ENCODE measurements around the gene LCE1A. TPM values are rescaled to one million over a fixed set of nuclear protein-coding genes. Genes with fewer than 3 reads are reported as not detected.

Gene LCE1A, protein sequence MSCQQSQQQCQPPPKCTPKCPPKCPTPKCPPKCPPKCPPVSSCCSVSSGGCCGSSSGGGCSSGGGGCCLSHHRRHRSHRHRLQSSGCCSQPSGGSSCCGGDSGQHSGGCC
- not detected for total RNA-seq
- long read RNA-seq: 0 reads

DNA sequence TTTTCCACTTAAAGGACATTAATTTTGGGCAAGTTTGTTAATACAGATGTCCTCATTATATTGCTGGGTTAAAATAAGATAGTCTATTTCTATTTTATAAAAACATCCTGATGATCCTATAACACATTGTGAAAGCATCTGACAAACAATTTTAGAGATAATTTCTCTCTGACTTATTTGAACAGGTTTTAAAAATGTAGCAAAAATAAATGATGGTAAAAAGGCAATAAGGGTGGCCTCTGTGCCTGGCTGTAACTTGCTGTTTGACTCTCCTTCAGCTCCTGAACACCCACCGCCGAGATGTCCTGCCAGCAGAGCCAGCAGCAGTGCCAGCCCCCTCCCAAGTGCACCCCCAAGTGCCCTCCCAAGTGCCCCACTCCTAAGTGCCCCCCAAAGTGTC, at the start of gene LCE1A:
LCE1A (plus strand) TSS at position 301 of the 400 bp plus-strand sequence; CDS start at position 301, 0 bp downstream.
- ATAC-seq (no peak), DNase-seq (ENCODE audit: missing footprints) (no peak)
- intact Hi-C loops (cut with DNase I): no loop called here

DNA sequence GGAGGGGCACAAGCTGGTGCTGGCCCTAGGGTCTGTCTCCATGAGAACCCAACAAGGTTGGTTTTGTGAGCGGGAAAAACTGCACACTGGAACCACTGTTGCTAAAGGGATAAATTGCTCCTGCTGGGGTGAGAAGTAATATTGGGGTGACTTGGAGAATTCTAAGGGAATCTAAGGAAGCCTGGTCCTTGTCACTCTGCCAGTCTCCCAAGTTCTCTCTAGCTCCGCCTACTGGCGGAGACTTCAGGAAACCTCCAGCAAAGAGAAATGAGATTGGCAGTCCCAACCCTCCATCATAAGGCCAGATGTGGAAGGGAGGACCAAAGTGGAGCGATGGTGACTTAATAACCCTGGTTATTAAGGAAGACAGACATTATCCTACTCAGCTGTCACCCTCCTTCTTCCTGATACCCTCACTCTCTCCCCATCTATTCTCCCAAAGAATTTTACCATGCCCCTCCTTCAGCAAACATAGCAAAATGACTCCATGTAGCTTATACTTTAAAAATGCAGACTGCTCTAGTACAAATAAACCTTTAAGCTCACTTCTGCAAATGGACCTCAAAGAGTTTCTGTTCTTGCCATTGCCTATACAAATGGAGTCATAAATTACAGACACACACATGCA, 49.6 kb upstream of the LCE1A start:
- intact Hi-C loops (cut with DNase I): no loop called here
- ATAC-seq: no peak
- DNase-seq (ENCODE audit: missing footprints): no peak

DNA sequence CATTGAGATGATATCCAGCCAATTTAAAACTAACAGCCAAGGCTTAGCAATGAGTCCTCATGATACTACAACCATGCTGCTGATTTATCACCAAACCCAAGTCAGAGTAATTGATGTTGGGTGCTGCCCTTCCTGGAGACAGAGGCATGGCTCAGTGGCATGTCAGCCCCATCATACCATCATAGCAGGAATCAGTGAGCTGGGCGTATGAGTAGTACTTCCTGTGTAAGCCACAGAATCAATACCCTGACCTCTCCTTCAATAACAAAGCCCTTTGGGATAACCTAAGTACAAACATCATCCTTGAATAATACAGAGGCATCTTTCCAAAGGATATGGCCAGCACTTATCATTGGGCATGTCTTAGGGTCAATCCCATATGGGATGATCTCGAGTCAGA, 44.2 kb upstream of the LCE1A start:
- DNase-seq (ENCODE audit: missing footprints) (no peak), ATAC-seq (no peak)
- intact Hi-C loops (cut with DNase I): no loop called here

DNA sequence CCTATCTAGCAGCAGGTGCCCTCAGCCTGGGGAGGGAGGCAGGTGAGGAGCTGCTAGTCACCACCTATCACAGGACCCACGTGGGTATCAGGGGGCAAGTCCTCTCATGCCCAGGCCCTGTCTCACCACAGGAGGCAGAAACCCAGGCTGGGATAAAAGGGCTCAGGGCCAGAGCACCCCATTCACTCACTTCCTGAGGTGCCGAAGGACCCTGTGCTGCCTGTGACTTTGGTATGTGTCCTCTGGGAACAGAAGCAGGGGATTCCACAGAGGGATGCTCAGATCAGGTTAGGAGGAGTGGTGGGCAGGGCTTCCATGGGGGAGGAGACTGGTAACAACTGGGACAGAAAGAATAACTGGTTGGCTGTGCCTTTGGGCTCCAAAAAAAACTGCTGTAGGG, 41.2 kb upstream of the LCE1A start, which contains the start of gene LCE1E:
LCE1E (plus strand) TSS at position 181 of the 400 bp plus-strand sequence. CDS start 1,043 bp downstream, outside the sequence.
- intact Hi-C loops (cut with DNase I): no loop called here
- no peak for ATAC-seq

DNA sequence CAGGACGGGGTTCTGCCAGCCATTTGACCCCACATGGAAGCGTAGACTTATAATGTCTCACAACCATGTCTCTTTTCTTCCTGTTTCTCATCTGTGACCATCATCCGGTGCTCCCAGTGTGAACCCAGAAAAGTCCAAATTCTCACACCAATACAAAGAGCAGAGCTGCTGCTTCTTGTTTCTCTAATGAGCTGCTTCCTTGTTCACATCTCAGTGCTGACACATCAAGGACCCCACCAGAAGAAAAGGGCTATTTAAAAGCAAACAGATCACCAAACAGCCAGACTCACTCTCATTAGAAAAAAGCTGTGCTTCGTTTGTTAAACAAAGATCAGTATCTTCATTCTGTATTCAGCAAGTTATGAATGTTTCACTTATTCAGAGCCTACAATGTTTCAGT, 31.6 kb upstream of the LCE1A start:
- DNase-seq (ENCODE audit: missing footprints) (no peak), ATAC-seq (no peak)
- intact Hi-C loops (cut with DNase I): no loop called here

More for the DNA sequence above, 41.2 kb upstream of the LCE1A start, which contains the start of gene LCE1E:
- DNase-seq (ENCODE audit: missing footprints): no peak

DNA sequence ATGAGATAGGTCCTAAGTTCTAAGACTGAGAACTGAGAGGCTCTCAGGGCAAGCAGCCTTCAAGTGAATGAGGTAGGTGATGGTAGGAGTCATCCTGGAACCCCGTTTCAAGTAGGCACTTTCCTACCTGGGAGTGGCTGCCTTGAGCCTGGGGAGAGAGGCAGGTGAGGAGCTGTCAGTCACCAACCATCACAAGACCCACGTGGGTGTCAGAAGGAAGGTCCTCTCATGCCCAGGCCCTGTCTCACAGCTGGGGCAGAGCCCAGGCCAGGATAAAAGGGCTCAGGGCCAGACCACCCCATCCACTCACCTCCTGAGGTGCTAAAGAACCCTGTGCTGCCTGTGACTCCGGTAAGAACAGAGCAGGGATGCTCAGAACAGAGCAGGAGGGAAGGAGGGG, 30.9 kb upstream of the LCE1A start, which contains the start of gene LCE1D:
LCE1D (plus strand) TSS at position 301 of the 400 bp plus-strand sequence. CDS start 1,074 bp downstream, outside the sequence.
- ATAC-seq (no peak), DNase-seq (ENCODE audit: missing footprints) (no peak)
- intact Hi-C loops (cut with DNase I): no loop called here

DNA sequence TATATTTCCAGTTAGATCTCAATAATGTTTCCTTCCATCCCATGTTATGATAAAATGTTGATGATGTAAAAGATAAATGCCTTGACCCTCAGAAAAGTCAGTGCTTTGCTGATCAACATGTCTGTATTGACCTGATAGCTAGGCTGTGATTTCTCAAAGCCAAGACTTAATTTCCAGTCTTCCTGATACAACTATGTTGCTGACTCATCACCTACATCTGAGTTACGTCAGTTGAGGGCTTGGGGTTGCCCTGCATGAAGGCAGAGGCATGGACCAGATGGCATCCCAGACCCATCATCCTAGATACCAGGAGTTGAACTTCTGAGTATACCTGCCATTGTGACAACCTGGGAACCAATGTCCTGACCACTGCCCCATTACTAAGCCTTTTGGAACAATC, 25.9 kb upstream of the LCE1A start:
- no peak for ATAC-seq
- no peak for DNase-seq (ENCODE audit: missing footprints)
- intact Hi-C loops (cut with DNase I): no loop called here

DNA sequence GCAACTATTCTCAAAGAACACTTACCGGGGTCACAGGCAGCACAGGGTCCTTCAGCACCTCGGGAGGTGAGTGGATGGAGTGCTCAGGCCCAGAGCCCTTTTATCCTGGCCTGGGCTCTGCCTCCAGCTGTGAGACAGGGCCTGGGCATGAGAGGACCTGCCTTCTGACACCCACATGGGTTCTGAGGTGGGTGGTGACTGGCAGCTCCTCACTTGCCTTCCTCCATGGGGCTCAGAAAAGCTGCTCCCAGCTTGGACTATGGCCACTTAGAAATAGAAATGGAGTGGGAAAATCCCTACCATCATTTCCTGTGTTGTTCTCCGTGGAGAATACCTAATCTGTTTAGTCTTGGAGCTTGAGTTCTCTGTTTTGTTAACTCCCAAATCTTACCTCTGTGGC, 20.7 kb upstream of the LCE1A start, which contains the start of gene LCE1C:
LCE1C (minus strand) TSS at position 76 of the 400 bp plus-strand sequence. CDS start 1,173 bp downstream, outside the sequence.
- no peak for ATAC-seq
- intact Hi-C loops (cut with DNase I): no loop called here
- DNase-seq (ENCODE audit: missing footprints): no peak

DNA sequence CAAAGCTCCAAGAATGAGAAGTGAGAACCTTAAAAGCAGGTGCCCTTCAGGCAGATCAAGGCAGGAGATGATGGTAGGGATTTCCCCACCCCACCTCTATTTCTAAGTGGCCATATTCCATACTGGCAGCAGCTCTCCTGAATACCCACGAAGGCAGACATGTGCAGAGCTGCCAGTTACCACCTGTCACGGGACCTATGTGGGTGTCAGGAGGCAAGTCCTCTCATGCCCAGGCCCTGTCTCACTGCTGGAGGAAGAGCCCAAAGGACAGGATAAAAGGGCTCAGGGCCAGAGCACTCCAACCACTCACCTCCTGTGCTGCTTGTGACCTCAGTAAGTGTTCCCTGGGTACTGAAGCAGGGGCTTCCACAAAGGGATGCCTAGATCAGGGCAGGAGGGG, 16.2 kb upstream of the LCE1A start:
- no peak for ATAC-seq
- DNase-seq (ENCODE audit: missing footprints): no peak
- intact Hi-C loops (cut with DNase I): no loop called here

DNA sequence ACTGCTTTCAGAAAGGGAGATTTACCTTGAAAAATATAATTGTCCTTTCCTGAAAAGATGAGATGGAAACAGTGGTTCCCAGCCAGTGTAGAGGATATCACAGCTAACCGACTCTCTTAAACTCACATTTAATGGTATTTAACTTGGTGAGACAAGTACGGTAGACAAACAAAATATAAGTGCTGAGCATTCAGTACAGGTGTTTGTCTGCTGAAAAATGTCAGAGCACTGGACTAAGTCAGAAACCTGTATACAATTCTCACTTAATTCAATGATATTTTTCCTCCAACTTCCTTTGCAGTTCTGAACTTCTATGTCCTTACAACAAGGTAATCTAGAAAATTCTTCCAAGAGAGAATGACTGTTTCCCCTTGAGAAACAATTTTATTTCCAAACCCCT, 15.6 kb upstream of the LCE1A start, which contains the start of gene LCE1B:
LCE1B (plus strand) TSS at position 301 of the 400 bp plus-strand sequence. CDS start 476 bp downstream, outside the sequence.
- ATAC-seq: no peak
- intact Hi-C loops (cut with DNase I): no loop called here
- no peak for DNase-seq (ENCODE audit: missing footprints)

DNA sequence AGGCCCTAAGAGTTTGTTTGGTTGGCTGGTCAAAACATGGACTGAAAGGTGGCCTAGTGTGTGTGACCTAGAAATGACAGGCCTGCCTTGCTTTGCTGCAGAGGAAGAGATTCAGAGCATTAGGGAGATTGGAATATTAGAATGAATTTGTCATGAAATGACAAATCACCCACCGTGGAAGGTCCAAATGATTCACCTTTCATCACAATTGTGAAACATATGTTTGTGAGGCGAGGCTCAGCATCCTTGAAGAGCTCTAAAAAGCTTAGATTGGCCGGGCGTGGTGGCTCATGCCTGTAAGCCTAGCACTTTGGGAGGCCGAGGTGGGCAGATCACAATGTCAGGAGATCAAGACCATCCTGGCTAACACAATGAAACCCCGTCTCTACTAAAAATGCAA, 10.0 kb upstream of the LCE1A start:
- ATAC-seq (no peak), DNase-seq (ENCODE audit: missing footprints) (no peak)
- intact Hi-C loops (cut with DNase I): no loop called here

DNA sequence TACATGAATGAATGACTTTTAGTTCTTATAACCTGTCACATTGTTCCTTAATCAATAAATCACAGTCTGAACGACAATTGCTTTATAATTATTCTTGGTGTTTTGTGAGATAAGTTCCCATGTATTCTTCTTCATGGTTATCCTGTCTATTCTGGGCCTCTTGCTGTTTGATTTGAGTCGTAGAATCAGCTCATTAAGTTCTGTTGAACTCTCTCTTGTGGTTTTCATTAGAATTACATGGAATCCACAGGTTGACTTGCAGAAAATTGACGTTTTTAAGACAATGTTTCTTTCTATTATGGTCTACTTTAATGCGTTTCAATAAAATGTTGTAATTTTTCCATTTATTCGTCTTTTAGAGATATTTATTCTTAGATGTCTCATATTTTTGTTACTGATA, 4.0 kb upstream of the LCE1A start:
- intact Hi-C loops (cut with DNase I): no loop called here
- no peak for ATAC-seq
- DNase-seq (ENCODE audit: missing footprints): no peak

DNA sequence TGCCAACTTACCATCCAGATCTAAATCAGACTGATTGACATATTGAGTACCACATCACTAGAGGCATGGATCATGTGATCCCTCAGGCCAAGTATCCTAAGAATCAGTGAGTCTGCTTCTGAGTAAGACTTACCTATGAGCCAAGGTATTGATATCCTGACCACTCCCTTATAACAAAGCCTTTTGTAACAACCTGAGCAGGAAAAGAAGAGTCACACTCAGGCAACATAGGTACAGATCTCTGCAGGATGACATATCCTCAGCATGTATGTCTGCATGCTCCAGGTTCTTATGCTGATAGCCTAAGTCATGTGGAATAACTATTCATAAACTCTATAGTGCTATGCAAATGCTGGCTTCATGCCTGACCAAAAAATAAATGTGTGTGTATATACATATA, 2.3 kb upstream of the LCE1A start:
- intact Hi-C loops (cut with DNase I): no loop called here
- no peak for ATAC-seq
- DNase-seq (ENCODE audit: missing footprints): no peak

DNA sequence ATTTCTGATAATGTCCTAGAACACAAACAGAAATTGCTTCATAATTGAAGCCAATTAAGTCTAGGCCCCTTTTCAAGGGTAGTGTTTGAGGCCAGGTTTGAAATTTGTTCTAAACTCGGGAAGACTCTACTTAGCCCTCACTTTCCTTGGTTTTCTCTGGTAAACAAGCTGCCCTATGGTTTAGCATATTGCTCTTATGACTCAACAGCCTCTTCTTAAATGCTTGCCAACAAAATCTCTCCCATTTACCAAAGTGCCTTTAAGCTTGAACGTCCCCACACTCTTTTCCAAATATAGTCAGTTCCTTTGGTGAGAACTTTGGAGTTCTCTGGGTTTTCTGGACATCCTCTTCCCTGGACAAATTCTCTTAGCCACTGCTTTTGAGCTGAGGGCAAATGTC, 9.6 kb downstream of the LCE1A start:
- intact Hi-C loops (cut with DNase I): no loop called here
- ATAC-seq (no peak), DNase-seq (ENCODE audit: missing footprints) (no peak)

DNA sequence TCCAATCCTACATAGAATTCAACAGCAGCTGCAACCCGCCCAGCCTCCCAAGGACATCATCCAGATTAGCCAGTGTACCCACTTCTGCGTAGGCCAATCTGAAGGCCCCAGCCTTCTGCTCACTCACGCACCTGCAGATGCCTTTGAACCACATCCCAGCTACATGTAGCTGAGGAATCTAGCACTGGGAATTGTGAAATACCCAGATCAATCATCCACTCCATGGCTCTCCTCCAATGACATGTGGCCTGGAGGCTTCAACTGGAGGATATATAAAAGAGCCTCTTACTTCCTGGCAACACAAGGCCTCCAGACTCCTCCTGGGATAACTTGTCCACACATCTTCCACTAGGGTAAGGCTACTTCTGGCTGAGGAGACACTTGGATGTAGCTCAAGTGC, 15.3 kb downstream of the LCE1A start, which contains the start of gene LCE6A:
LCE6A (plus strand) TSS at position 301 of the 400 bp plus-strand sequence. CDS start 665 bp downstream, outside the sequence.
- DNase-seq (ENCODE audit: missing footprints) (no peak), ATAC-seq (no peak)
- intact Hi-C loops (cut with DNase I): no loop called here

DNA sequence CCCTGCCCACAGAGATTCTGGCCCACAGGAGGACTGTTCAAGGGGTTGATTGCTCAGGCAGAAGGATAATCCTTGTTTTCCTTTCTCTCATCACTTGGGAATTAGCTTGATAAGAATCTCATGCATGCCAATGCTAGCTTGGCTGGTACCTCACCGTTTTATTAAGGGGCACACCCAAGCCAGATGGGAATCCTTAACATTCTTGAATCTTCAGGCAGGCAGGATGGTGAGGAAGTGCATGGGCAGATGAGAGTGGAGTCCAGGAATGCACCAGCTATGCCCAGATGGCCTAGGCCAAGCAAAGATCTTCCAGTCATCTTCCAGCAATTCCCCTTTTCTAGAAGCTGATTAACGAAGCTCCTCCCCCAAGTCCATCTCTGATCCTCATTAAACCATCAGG, 28.4 kb downstream of the LCE1A start:
- intact Hi-C loops (cut with DNase I): no loop called here
- DNase-seq (ENCODE audit: missing footprints) (no peak), ATAC-seq (no peak)

DNA sequence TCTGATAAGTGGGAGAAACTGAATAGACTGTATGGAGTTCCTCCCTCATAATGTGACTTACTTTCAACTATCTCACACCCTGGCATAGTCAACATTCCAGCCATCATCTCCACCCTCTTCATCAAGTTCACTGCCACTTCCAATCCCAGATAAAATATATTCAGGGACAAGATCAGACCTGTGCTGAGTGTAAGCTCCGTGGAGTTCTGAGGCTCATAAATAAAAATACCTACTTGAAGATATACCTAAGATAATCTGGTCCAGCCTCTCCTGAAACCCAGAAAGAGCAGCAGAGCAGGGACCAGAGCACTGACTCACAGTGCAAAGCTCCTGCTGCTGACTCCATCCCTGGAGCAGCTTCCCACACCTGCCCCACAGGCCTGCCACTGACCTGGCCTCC, 30.8 kb downstream of the LCE1A start:
- ATAC-seq: no peak
- intact Hi-C loops (cut with DNase I): no loop called here
- no peak for DNase-seq (ENCODE audit: missing footprints)

DNA sequence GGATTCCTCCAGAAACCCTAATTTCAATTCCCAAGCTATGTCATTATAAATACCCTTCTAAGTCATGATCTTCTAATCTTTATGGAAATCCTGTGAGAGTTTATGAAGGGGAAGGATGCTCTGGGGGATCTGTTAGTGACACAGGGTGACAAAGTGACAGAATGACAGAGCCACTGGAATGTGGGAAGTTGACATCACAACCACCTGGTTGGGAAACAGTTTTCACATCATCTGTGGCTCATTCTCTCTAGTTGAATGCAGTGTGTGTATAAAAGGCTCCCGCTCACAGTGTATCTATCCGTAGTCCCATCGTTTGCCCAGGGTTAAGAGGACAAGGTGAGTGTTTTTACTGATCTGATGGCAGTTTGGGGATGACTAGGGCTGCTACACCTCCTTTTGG, 32.4 kb downstream of the LCE1A start, which contains the start of gene LCE7A:
LCE7A (plus strand) TSS at position 301 of the 400 bp plus-strand sequence. CDS start 702 bp downstream, outside the sequence.
- intact Hi-C loops (cut with DNase I): no loop called here
- DNase-seq (ENCODE audit: missing footprints) (no peak), ATAC-seq (no peak)

DNA sequence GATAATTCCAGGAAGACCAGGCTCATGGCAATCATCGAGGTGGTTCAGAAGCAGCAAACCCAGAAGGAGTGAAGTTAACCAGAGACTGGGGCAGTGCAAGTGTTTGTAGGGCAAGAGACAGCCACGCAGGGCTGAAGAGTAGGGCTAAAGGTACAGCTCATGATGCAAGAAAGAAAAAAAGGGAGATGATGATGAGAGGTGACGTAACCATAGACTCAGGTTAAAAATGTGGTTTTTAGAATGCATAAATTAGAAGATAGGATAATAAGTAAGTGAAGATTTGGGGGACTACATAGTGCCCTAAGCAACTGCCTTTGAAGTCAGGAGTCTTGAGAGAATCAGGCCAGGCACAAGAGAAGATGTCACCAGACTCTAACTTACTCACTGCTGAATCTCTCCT, 32.9 kb downstream of the LCE1A start:
- ATAC-seq: no peak
- intact Hi-C loops (cut with DNase I): no loop called here
- no peak for DNase-seq (ENCODE audit: missing footprints)

DNA sequence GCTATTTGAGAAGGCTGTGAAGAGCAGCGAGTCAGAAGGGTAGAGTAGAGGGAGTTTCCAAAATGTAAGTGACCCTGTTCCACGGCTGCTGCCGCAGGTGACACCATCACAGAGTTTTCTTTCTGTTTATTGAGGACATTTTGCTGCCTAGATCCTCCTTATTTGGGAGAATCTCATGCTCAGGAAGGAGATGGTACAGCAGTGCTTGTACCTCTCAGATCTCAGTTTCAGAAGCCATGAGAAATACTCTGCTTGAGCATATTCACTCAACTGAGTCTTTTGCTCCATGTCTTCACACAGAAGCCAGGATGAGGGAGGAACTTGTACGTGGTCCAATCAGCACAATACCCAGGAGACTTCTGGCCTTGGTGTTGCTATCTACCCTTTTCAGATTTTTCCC, 34.1 kb downstream of the LCE1A start:
- ATAC-seq: no peak
- no peak for DNase-seq (ENCODE audit: missing footprints)
- intact Hi-C loops (cut with DNase I): no loop called here

Data from Right ventricle myocardium inferior (tissue), 1 donor.